Stromal cell of bone marrow (primary cell): Measurements from ENCODE around the gene VIL1.

ENCODE experiments used
- DNase-seq: peaks from one replicate; pipeline ENCODE4 v3.0.0-alpha.2; 2012; ENCODE audit warnings: low read depth

The VIL1 gene

DNA sequence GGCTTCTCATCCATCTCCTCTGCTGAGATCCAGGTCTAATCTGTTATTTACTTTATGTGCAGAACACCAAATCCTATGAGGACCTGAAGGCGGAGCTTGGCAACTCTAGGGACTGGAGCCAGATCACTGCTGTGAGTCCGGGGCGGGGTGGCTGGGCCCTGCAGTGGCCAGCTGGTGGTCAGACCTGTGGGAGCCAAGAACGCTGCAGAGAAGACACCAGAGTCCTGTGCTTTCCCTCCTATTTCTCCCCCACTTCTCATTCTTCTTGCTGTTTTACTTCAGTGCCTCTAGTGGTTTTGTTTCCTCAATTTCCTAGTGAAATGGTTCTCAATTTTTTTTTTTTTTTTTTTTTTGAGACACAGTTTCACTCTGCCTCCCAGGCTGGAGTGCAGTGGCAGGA is 19.7 kb downstream of the VIL1 start:
- DNase-seq, result no peak

DNA sequence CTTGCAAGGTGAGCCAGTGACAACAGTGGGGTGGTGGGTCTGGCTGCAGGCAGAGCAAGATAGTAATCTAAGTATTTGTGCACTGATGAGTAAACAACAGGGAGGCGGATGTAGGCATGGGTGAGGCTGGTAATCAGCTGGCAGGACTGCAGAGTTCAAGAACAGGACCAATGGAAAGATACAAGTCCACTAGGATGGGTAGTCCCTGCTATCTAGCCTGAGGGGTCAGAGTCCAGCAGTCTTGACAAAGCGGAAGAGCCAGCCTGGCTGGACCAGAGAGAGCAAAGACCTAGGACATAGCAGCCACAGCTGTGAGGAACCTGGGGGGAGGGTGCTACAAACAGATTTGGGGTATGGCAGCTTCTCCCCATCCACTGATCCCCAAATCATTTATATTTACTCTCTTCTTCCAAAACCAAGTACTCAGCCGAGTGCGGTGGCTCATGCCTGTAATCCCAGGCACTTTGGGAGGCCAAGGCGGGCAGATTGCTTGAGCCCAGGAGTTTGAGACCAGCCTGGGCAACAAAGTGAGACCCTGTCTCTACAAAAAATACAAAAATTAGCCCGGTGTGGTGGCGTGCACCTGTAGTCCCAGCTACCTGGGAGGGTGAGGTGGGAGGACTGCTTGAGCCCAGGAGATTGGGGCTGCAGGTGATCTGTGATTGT is 25.9 kb downstream of the VIL1 start:
- no peak for DNase-seq

DNA sequence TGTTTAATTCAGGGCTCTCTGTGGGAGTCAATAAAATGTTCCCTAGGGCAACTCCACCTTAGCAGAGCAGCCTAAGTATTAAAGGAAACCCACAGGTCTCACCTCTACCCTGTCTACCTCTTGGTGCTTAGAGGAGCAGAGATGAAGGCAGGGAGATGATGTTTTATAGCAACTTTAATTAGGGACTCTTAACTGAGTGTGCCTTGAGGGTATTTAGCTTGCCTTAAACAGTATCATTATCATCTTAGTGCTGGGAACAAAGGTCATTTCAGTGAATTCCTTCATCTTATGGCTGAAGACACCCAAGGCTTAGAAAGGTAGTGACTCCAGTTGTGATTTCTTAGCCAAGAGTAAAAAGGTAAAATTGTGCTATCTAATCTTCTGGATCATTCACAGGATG is 26.7 kb downstream of the VIL1 start:
- DNase-seq, result no peak

DNA sequence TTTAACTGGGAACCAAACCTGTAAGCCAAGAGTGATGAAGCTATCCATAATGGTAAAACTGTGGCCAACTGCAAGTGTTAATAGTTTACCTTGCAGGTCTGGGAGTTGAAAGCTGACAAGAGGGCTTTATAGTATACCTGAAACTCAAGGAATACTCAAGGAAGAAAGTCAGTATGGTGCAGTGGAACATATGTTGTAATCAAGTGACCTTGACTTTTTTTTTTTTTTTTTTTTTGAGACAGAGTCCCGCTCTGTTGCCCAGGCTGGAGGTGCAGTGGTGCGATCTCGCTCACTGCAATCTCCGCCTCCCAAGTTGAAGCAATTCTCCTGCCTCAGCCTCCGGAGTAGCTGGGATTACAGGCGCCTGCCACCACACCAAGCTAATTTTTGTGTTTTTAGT is 27.6 kb downstream of the VIL1 start:
- no peak for DNase-seq

- no peak for DNase-seq
Measured at GRCh38 chr2:218447072-218447471, 28.1 kb downstream of the VIL1 start.

DNA sequence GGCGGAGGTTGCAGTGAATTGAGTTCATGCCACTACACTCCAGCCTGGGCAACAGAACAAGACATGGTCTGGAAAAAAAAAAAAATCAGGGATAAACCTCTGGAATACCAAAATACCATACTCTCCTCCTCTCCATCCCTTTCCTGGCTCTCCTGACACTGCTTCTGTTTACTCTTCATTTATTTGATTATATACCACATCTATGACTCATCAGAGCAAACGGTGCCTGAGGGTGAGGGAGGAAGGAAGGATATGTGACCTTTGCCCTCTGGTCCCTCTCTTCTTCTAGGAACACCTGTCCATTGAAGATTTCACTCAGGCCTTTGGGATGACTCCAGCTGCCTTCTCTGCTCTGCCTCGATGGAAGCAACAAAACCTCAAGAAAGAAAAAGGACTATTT is 30.0 kb downstream of the VIL1 start:
- no peak for DNase-seq

GRCh38 chr2:218452079-218452478 is 33.2 kb downstream of the VIL1 start:
- no peak for DNase-seq

DNA sequence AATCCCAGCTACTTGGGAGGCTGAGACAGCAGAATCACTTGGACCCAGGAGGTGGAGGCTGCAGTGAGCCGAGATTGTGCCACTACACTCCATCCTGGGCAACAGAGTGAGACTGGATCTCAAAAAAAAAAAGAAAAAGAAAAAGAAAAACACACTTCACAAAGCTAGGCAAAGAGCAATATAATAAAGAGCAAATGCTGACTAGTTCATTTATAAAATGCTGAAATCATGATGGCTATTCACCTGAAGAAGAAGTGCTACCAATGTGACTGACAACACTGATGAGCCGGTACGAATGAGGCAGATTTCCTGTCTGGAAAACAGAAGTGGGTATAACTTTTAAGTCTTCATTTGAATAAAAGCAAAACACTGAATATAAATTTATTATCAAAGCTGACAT is 37.9 kb downstream of the VIL1 start:
- DNase-seq, result no peak

DNA sequence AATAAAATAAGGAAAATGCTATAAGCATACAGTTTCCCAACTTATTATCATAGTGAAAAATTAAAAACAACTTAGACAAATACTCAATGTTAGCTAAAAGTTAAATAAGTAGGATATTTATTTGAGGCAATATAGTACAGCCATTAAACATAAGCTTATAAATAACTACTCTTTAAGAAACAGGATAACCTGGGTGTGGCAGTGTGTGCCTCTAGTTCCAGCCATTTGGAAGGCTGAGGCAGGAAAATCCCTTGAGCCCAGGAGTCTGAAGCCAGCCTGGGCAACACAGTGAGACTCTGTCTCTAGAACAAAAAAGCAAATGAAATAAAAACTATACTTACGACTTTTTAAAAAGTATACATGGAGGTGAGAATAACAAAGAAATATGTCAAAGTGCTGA is 39.7 kb downstream of the VIL1 start:
- DNase-seq, result no peak

- DNase-seq, result peak; percentile 10
Measured at GRCh38 chr2:218465987-218466633, 47.2 kb downstream of the VIL1 start.

GRCh38 chr2:218470448-218470847 is 51.5 kb downstream of the VIL1 start:
- DNase-seq, result no peak

- no peak for DNase-seq
Measured at GRCh38 chr2:218471036-218471435, 52.1 kb downstream of the VIL1 start.

- no peak for DNase-seq
Measured at GRCh38 chr2:218471982-218472381, 53.1 kb downstream of the VIL1 start.

- no peak for DNase-seq
Measured at GRCh38 chr2:218472988-218473387, 54.1 kb downstream of the VIL1 start.

DNA sequence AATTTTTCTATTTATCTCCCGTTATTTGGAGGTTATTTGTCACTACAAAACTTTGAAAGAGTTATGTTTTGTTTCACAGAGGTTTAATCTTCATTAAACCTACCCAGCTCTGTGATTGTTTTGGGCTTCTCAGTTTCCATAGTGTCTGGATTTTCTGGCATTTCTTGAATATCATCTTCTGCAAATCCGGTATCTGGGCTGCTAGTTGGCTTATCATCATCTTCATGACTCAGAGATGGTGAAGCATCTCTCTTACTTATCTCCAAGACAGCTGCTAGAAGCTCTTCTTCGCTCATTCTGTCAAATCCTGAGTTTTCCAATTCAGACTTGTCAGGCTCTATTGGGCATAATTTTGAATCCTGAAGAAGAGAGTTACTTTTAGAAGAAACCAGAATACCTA is 55.6 kb downstream of the VIL1 start:
- no peak for DNase-seq

- DNase-seq, result no peak
Measured at GRCh38 chr2:218476676-218477075, 57.8 kb downstream of the VIL1 start.

GRCh38 chr2:218477247-218477646 is 58.3 kb downstream of the VIL1 start:
- DNase-seq, result no peak

DNA sequence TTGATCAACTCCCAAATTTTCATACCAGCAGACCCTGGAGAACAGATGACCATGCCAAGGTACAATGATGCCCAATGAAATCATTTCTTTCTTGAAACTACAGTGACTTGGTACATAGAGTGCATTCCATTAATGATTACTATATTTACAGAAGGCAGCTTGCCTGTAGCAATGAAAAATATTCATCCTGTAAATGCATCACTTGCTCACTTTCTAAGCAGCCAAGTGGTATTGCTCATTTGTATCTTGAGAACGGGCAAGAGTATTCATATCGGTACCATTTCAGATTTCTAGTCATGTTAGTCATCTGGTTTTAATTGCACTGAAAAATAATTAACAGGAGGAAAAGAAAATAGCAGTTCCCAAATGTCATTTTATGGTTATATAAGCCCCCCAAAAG is 59.6 kb downstream of the VIL1 start:
- DNase-seq, result no peak

GRCh38 chr2:218479595-218479994 is 60.7 kb downstream of the VIL1 start:
- no peak for DNase-seq

DNA sequence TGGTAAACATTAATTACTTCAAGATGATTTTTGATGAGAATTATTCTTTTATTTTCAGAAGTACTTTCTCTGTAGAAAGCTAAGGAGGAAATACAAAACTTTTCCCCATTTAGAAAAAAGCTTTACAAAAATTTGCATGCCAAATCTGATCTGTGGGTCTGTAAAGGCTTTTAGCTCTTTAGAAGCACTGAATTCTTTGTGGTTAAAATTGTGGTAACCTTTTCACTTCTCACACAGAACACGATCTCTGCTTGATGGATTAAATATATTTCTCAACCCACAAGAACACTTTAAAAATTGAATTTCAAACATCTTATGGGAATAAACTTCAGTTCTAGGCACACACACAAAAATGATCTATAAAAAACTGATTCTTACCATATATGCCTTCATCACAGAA is 63.7 kb downstream of the VIL1 start:
- DNase-seq, result no peak

GRCh38 chr2:218485986-218486667 is 67.2 kb downstream of the VIL1 start:
- no peak for DNase-seq

GRCh38 chr2:218500501-218501060 is 81.7 kb downstream of the VIL1 start:
- DNase-seq, result no peak

GRCh38 chr2:218501665-218502064 is 82.7 kb downstream of the VIL1 start:
- peak; percentile 5 for DNase-seq
